PFSK-1 (cell line): ENCODE measurements around the gene GNAO1.

Experiments
- POLR2AphosphoS5 ChIP-seq: IDR thresholded peaks from 2 replicates; pipeline ENCODE4 v1.6.1; 2012; ENCODE audit warnings: low read depth, mild to moderate bottlenecking, control low read depth, low read length, moderate library complexity
- REST ChIP-seq, 2 experiments: IDR thresholded peaks; 2 replicates each; pipeline versions ENCODE4 v1.6.1 to v1.8.0; 2011 to 2012; ENCODE audit warnings: low read depth in 2 of 2, low read length in 2 of 2, control low read depth in 1 of 2, inconsistent platforms in 1 of 2, mild to moderate bottlenecking in 1 of 2, moderate library complexity in 1 of 2; ENCODE audit not compliant: insufficient read depth in 1 of 2
- SIN3A ChIP-seq: IDR thresholded peaks from 2 replicates; pipeline ENCODE4 v1.6.1; 2012; ENCODE audit warnings: mild to moderate bottlenecking, low read length, moderate library complexity, borderline replicate concordance; ENCODE audit not compliant: insufficient read depth
- TAF1 ChIP-seq: IDR thresholded peaks from 2 replicates; pipeline ENCODE4 v1.6.1; 2012; ENCODE audit warnings: low read length, control low read depth, borderline replicate concordance; ENCODE audit not compliant: insufficient read depth

DNA sequence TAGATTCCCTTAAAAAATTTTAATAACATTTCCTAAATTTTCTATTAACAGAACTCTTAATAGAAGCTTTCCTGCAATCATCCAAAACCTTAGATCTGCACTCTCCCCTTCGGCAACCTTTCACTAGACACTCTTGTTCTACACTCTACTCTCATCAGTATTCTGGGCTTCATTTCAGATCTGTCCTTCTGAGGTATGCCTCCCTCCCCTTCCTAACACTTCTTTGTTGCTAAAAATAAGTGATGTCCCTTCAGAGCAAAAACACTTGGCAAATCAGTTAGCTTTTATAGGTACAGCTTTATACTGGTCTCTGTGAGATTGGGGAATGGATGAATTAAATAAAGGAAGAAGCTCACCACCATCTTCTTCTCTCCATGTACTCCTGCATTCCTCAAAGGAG lies 28.2 kb upstream of the GNAO1 start:
- no peak for TF ChIP-seq POLR2AphosphoS5
- TF ChIP-seq REST (IDR thresholded peaks at IDR 0.05; ENCODE audit: insufficient read depth in 1 of 2, low read depth in 2 of 2, low read length in 2 of 2) = no peak
- no peak for TF ChIP-seq TAF1
- TF ChIP-seq SIN3A = no peak
